ENCODE data around the gene BRPF1.
A peak's percentile ranks its signal among the peaks of the same experiment; 100 is the strongest.

The BRPF1 gene

DNA sequence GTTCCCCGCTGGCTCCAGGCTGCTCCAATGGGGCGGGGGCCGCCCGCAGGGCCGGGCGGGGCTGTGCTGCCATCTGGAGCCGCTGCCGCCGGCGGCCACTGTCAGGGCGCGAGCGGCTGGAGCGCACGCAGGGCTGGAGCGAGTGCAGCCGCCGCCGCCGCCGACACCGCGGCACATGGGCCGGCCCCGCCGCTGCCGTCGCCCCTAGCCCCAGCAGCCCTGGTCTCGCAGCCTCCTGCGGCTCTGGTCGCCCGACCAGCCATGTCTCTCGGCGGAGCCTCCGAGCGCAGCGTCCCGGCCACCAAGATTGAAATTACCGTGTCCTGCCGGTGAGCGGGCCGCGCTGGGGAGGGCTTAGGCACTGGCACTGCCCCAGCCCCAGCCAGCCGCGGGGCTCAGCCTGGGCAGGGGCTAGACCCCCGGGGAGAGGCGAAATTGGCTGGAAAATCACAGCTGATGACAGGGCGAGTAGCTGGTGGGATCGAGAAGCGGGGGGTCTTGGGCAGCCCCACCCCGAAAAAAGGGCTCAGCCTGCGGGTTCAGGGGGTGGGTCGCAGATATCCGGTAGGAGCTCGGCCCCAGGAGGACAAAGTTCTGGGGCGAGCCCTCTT lies 27.7 kb upstream of the BRPF1 start, which contains the start of gene CPNE9:
Gene CPNE9, plus strand, starts transcription at position 98 of the 611 bp plus-strand sequence. Its CDS starts 164 bp downstream, at position 262.
- peak in 1 of 14 donors; percentile 29 for DNase-seq

DNA sequence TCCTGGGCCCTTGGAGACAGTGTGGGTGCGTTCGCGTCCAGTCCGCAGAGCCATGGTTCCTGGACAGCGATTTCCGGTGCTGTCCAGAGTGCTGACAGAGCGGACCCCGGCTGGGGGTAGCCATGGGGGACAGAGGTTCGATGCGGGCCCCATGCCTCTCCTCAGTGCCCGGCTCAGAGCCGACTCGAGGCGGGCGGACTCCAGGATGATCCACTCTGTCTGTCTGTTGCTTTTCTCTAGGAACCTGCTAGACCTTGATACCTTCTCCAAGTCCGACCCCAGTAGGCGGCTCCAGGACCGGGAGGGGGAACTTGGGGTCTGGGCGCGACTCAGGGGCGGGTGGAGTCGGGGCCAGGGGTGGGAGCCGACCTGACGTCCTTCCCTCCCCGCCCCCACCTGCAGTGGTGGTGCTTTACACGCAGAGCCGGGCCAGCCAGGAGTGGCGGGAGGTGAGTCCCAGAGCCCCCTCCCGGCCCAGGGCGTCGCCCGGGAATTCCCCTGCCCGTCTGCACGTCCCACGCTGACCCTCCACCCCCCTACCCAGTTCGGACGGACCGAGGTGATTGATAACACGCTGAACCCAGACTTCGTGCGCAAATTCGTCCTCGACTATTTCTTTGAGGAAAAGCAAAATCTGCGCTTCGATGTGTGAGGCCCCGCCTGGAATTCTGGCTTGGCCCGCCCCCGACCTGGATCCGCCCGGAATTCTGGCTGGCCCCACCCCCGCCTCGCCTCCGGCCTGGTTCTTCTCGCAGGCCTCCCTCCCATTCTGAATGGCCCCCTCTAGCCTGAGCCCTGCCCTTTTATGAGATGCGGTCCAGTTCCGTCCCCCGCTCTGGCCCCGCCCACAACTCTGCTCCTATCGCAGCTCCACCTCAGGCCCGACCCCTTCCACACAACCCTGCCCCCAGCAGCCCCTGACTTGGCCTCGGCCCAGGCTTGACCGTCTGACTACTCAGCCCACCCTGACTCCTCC lies 26.9 kb upstream of the BRPF1 start:
- DNase-seq = peak in 1 of 14 donors; percentile 70

DNA sequence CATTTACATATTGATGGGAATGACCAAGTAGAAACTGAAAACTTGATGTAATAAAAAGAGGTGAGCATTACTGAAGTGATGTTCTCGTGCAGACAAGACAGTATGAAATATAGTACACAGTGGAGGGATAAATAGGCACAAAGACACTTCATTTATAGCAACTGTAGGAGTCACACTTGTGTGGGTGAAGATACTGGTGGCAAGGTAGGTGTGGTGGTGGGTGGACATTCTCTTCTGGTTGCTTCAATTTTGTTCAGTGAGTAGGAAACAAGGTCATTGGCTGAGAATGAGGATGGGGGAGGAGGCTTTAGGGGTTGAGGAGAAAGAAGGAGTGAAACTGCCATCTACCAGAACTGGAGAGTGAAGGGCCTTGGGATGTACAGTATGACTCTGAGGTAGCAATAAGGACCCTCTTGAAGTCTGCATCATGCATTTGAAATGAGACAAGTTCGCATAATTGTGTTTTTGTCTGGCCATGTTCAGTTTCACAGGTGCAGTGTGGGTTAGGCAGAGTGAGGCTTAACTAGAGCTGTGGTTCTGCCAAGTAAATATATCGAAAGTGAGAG lies 21.3 kb upstream of the BRPF1 start:
- DNase-seq = no peak

DNA sequence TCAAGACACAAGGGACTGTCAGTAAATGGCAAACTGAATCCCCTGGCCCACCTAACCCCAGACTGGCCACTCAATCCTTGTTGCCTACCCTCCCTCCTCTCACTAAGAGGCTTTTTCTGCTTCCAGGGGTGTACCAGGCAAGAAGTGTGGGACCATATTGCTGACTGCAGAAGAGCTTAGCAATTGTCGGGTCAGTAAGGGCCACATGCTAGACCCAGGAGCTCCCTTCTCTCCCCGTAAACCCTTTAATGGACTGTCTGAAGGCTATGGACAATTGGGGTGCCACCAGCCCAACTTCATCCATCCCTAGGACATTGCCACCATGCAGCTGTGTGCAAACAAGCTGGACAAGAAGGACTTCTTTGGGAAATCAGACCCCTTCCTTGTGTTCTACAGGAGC lies 19.1 kb upstream of the BRPF1 start:
- no peak for DNase-seq

DNA sequence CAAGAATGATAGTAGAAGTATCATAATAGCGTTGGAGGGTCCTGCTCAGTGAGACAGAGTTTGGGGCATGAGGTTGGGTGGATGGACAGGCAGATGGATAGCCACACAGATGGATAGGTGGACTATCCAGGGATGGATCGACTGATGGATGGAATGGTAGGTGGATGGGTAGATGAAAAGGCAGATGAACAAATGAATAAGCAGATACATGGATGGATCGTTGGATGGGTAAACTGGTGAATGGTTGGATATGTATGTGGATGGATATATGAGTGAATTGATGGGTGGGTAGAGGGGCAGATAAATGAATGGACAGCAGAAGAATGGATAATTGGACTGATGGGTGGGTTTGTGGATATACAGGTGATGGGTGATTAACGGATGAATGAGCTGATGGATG lies 18.4 kb upstream of the BRPF1 start:
- no peak for DNase-seq

DNA sequence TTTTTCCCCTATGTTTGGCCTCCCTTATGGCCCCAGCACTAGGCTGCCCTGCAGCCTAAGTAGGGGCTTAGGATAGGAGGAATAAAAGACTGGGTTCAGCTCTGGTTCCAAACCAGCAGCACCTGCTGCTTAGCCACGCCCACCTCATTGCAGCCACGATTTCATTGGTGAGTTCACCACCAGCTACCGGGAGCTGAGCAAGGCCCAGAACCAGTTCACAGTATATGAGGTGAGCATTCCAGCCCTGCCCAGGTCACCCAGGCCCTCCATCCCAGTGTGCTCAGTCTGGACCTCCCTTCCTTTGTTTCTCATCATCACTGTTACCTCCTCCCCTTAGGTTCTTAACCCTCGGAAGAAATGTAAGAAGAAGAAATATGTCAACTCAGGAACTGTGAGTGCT lies 16.4 kb upstream of the BRPF1 start:
- no peak for DNase-seq

DNA sequence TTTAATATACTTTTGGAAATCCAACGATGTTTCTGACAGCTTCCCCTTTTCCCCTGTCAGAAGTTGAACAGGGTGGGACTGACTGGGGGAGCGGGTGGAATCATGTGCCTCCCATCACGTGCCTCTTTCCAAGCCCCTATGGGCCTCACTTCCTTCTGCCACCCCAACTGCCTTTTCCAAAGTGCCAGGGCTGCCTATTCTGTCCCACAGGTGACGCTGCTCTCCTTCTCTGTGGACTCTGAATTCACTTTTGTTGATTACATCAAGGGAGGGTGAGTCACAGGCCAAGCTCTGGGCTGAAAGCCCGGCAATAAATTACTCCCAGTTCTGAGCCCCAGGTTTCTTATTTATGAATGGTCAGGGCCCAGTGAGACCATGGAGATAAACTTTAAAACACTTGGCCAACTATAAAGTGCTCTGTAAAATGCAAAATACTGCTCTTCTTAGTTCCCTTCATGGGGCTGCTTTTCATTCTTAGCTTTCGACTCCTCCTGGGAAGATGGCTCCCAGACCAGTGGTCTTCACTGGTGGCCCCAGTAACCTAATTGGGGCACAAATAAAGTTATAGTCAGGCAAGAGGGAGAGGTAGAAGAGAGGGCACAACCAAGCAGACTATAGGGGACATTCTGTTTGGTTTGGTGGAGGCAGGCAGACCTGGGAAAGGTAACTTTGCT lies 15.6 kb upstream of the BRPF1 start:
- DNase-seq = peak in 8 of 14 donors; percentile 9 to 64 (median 29)

DNA sequence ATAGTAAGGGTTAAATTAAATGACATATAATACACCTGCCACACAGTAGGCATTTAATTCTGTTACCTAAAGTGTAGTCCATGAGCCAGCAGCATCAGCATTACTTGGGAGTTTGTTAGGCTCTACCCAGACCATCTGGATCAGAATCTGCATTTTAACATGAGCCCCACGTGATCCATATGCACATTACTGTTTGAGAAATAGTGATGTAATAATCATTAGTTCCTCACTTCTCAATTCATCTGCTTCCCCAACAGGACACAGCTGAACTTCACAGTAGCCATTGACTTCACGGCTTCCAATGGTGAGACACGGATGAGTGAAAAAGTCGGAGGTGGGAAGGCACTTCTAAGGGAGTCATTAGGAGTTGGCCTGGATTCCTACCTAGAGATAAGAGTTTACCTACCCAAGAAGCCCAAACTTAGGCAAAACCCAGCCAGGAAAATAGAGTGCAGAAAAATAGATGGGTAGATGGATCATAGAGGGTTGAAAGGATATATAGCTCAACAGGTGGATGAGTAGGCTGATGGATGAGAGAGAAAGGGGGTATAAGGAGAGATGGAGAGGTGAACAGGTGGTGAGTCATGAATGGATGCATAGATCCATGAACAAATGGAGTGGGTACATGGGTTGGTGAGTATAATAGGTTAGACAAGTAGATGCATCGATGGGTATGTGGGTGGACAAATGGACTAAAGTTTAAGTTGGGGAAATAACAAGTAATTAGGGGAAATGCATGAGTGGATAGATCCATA lies 14.6 kb upstream of the BRPF1 start:
- DNase-seq = no peak

DNA sequence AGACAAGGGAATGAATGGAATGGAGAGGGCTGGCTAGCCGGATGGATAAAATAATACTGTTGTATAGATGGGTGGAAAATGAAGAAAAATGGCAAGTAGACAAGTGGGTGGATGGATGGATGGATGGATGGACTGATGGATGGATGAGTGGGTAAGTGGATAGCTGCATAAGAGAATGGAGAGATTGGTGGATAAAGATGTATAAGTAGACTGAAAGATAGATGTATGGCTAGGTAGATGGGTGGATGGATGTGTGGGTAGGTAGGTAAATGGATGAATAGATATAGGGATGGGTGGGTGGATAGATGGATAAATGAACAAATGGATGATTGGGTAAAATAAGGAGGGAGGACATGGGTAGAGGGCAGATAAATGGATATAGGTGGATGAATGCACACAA lies 14.0 kb upstream of the BRPF1 start:
- DNase-seq = no peak

DNA sequence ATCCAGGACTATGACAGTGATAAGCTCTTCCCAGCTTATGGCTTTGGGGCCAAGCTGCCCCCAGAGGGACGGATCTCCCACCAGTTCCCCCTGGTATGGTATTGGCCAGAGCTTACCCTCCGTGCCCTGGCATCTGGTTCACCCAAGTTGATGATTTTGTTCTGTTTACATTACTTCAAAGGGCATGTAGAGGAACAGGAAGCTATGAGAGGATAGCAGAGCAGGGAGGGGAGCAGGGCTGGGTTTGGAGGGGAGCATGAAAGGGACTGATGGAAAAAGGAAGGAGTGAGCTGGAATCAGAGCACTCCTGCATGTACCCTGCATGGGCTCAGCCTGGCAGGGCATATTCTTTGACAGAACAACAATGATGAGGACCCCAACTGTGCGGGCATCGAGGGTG lies 13.4 kb upstream of the BRPF1 start:
- DNase-seq = no peak

DNA sequence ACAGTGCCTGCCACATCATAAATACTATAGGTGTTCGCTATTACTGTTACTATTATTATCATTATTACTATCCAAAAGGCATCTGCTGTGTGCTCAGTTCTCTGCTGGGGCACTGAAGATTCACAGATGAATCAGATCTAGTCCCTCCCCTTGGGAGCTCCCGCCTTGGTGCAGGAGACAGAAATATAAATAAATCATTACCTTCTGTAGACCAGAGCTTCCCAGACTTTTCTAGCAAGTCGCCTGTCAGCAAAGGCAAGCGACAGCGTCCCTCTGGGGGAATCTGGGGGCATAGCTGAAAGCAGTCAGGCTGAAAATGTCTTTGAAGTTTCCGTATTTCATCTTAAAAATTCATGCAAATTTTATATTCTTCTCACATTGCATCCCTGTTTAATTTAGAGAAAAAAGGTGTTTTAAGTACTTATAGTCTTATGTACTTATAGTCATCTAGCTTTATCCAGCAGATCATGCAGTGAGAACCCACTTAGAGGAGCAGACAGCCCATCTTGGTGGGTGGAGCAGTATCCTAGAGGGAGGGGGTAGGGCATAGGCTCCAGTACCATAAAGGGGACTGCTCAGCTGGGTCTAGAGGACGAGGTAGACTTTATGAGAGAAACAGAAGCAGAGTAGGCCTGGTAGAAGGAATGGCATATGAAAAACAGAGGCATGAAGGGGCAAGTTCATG lies 10.4 kb upstream of the BRPF1 start:
- DNase-seq = no peak

DNA sequence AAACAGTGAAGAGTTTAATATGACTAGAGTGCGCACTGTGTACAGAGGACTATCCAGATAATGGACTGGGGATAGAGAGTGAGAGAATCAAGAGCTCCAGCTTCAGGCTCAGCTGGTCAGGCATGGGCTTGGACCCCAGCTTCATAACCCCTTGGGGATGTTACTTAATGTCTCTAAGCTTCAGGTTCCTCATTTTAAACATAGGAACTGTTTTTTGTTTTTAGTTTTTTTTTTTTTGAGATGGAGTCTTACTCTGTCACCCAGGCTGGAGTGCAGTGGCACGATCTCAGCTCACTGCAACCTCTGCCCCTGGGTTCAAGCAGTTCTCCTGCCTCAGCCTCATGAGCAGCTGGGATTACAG lies 9.9 kb upstream of the BRPF1 start:
- DNase-seq = no peak

DNA sequence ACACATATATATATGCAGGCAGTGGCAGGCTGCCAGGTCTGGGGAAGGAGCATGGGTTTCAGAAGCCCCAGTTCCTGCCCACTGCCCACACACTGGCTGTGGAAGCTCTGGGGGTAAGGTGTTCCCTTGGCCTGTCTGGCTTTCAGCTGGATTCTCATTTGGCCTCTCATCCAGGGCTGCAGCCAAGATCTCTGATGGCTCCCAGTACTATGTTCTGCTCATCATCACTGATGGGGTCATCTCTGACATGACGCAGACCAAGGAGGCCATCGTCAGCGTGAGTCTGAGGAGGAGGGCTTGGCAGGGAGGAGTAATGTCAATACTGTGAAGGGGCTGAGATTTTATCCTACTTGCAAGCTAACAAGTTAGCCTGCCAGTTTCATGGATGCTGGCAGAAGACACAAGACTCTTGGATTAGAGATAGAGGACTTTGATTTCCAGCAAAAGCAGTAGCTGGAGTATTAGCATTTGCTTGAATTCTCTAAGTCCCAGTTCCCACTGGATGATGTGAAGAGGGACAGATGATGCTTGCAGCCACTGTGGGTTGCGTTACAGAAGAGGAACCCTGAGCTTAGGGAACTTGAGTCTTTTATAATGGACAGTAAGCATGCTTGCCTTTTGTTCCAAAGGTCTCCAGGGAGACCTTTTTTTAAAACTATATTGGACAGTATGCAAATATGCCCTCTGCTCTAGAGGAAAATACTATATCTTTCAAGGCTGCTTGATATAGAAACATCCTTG lies 5.6 kb upstream of the BRPF1 start:
- DNase-seq = no peak

DNA sequence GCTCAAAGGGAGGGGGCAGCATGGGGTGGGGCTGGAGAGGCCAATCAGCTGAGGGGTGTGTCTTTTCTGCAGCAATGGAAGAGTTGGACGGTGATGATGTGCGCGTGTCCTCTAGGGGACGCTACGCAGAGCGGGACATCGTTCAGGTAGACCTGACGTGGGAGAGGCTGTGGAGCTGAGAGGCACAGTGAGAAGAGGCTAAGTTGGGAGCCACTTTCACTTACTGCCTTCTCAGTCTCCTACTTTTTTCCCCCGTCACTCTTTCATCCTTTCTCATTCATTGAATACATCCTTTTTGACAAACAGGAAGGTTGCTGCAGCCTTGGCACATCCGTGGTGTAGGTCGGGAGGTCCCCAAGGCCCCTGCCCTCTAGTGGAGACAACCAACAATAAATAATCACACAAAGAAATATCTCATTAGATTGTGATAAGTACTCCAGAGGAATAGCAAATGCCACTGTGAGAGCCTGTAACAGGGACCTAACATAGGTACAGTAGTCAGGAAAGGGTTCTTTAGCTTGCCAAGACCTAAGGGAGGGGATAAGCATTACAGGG lies 4.4 kb upstream of the BRPF1 start:
- DNase-seq = no peak

DNA sequence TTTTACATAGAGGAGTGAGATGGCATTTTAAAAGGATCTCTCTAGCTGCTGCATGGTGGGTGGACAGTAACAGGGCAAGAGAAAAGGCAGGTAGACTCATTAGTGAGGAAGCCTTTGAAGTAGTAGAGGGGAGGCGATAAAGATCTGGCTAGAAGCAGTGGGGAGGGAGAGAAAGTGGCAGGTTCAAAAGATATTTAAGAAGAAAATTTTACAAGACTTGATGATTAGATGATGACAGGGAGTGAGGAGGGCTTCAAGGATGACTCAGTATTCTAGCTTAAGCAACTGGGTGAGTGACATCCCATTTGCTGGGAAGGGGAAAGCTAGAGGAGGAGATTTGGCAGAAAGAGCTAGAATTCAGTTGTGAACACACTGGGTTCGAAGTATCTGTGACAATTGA lies 3.8 kb upstream of the BRPF1 start:
- no peak for DNase-seq

DNA sequence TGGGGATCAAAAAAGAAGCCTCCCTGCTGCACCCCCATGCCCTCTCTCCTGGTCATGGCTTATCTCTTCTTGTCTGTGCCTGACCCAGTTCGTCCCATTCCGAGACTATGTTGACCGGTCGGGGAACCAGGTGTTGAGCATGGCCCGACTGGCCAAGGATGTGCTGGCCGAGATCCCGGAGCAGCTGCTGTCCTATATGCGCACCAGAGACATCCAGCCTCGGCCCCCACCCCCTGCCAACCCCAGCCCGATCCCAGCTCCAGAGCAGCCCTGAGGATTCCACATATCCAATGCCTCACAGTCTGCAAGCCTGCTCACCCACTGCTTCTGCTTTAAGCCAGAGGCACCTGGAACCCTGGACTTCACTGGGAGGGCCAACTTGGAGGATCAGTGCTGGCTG lies 2.1 kb upstream of the BRPF1 start:
- no peak for DNase-seq

DNA sequence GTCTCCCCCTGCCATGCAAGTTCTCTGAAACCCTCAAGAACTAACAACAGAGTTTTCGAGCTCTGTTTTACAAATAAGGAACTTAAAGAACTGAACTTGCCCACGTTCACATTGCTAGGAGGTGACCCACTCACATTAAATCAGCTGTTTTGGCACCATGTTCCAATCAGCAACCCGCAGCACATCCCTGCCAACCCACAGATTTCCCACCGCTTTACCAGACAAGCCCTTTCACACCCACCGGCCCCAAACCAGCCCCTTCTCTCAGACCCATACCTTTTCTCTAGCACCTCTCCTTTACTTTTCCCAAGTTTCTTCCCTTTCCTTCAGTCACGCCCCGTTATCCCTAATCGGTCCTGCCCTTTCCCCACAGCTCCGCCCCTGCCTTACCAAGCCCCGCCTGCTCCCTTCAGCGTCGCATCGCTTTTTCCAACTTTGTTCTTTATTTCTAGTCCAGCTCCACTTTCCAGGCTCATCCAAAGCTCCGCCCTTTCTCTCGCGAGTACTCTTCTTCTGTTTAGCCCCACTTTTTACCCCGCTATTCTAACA lies 804 bp upstream of the BRPF1 start:
- DNase-seq = peak in 1 of 14 donors; percentile 84

DNA sequence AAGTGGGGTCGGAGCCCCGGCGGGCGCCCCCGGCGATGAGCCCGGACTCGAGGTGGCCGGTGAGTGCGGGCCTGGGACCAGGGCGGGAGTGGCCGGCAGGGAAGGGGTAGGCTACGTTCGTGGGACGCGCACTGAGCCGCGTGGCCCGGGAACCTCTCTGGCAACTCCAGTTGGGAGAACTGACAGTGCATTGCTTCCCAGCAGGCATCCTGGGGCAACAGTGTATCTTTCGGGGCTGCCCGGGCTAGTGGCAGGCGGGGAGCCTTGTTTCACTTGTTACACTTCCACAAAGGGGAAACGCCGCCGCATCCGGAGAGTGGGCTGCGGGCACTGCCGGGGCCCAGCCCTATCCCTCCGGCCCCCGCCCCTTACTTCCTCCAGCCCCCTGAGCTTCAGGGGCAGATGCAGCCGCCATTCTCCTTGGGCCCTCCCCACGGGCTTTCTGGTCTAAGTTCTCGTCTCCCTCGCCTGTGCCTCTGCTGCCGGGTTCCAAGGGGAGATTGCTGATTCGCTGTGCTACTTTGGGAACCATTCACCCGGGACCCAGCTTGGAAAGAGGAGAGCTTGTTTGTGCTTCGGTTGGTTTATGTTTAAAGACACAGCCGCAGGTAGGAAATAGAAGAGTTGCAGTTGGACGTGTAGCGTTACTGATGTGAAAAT lies 675 bp downstream of the BRPF1 start:
- DNase-seq = peak in 1 of 14 donors; percentile 15

DNA sequence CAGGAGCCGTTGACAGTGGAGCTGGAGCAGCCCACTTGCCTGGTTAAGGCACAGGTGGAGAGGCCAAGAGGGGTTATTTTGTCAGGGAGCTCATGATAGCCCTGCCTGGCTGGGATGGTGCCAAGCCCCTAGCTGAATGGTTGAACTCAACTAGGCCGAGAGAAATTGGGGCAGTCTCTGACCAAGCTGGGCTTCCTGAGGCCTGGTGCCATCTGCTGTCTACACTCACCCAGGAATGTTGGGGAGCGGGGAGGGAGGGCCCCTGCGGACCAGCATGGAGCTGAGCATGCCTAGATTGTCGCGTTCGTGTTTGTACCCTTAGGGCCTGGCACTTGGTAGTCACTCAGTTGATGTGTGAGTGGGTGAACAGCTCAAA lies 1.2 kb downstream of the BRPF1 start:
- DNase-seq = peak in 3 of 14 donors; percentile 4 to 23 (median 14)

DNA sequence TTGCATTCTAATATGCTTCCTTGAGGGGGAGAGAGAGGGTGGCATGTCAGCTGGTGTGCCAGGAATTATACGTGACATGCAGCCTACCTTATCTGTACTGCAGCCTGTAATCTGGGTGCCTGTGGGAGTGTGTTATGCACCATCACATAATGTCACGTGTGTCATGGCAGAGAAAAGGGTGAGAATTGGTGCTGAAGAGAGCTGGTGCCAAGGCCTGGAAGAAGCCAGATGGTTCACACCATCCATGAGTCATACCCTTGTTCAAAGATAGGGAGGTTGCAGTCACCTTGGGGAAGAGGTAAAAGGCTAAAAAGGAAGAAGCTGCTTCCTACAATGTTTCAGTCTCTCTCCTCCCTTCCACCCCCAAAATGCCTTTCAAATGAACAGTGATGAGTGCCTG lies 5.3 kb downstream of the BRPF1 start:
- no peak for DNase-seq

All from C1 segment of cervical spinal cord (tissue), 14 donors.